HFFc6 (cell line): ENCODE measurements around the gene SLC23A2. TPM values are rescaled to one million over a fixed set of nuclear protein-coding genes. Genes with fewer than 3 reads are reported as not detected.
A peak's percentile ranks its signal among the peaks of the same experiment; 100 is the strongest.

Experiments
- DNase-seq: peaks from one replicate; pipeline ENCODE4 v3.0.0-alpha.2; 2018
- H3K27ac Mint-ChIP-seq: 2 replicates; pipeline ENCODE4 v1.8.0; 2020; ENCODE audit warnings: mild to moderate bottlenecking, mixed read lengths
- H3K27me3 Mint-ChIP-seq: 2 replicates; pipeline ENCODE4 v1.8.0; 2021; ENCODE audit warnings: mild to moderate bottlenecking, moderate library complexity, mixed read lengths; ENCODE audit not compliant: insufficient read depth
- H3K36me3 Mint-ChIP-seq: 2 replicates; pipeline ENCODE4 v1.8.0; 2021; ENCODE audit warnings: low read depth, mixed read lengths
- H3K4me1 Mint-ChIP-seq: 2 replicates; pipeline ENCODE4 v1.8.0; 2020; ENCODE audit warnings: low read depth, mixed read lengths
- H3K4me3 Mint-ChIP-seq: 2 replicates; pipeline ENCODE4 v1.8.0; 2020; ENCODE audit warnings: mild to moderate bottlenecking, moderate library complexity, mixed read lengths
- H3K9me3 Mint-ChIP-seq: 2 replicates; pipeline ENCODE4 v1.8.0; 2020; ENCODE audit warnings: mild to moderate bottlenecking, mixed read lengths
- CTCF ChIP-seq: fragments of 200-600 bp; sonication (generic); IDR thresholded peaks from 2 replicates; pipeline ENCODE4 v1.5.0; 2021; ENCODE audit warnings: antibody characterized with exemption, mild to moderate bottlenecking
- total RNA-seq, 6 experiments: library from RNA; stranded (reverse); fragmentation: NEBNext Ultra II Directional; extraction: Animal tissue kit (Norgen Biotek cat#: 25700); gene quantifications; 2 replicates in 1 of 6; 3 replicates in 5 of 6; pipeline ENCODE4 v1.2.3, GENCODE V29; 2021

Gene SLC23A2
- total RNA-seq, 6 experiments from 2014 or later = 12.5 to 17.2 (median 15.7) TPM

DNA sequence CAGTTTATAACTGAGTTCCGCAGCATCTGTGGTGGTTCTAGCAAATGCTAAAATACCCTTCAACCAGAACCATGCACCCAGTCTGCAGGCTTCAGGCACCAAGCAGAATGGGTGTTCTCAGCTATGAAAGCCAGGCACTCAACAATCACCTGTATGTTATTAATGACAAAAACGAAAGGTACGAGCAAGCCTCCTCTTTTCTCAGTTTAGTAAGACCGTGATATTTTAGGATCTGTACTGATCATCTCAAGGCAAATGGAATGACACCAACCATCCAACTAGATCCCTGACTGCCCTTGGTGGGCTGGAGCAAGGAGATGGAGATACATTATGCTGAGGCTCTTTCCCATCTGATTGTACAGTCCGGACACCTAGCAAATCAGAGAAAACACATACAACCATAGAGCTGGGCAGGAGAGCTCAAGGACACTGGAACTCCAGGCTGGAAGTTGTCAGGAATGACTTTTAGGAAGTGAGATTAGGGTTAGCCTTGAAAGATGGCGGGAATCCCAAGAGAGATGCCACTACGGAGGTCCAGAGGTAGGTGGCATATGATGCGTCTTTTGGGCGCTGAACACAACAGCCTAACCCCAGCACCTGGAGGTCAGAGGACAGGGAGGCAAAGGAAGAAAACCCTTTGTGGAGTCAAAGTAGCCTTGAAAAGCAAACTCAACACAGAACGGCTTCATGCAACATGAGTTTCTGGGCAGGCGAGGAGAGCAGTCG, 33.4 kb downstream of the SLC23A2 start:
- no peaks in the 10 kb centered on the region for H3K9me3 Mint-ChIP-seq
- no peak overlapping the region for H3K4me3 Mint-ChIP-seq
- no peak for DNase-seq
- peaks cover 10% of the 10 kb centered on the region for H3K36me3 Mint-ChIP-seq
- H3K4me1 Mint-ChIP-seq = peaks cover 5% of the 10 kb centered on the region
- no peak overlapping the region for H3K27ac Mint-ChIP-seq
- no peak for TF ChIP-seq CTCF
- no peaks in the 10 kb centered on the region; the same call in 1 of the 2 replicates for H3K27me3 Mint-ChIP-seq

DNA sequence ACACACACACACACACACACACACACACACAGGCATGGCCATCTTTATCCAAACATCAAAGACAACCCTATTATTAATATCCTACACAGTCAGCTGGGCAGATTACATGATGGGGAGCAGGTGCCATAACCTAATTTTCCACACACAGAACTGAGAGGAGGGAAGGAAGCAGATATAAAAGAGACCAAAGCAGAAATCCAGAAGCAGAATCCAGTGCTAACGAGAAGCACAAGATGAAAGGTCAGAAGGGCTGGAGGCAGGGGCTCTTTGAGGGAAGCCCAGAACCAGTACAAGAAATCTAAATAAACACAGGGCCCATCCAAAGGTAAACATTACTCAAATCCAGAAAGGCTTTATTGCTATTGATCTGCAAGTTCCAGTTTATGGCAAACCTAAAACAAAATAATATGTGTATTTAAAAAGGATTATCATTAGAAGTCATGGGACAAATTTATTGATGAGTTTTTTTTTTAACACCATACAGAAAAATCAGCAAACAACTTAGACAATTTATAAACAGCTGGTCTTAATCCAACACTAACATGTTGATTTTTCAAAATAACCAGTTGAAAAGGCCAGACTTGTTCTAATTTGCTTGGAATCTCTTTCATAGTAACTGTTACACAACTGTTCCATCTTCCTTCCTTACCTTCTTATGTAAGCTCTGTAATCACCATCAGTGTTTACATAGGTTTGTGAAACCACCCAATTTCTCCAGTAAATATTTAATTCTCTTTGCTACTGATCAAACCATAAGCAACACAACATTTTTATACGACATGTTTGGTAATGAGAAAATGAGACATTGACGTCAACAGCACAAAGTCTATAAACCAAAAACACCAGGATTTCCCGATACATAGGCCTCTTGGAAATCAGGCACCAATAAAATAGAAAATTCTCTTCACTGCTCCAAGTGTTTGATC, 34.2 kb downstream of the SLC23A2 start:
- Mint-ChIP-seq H3K27ac (no peak overlapping the region), H3K36me3 (peaks cover 13% of the 10 kb centered on the region), H3K4me3 (no peak overlapping the region), H3K9me3 (no peaks in the 10 kb centered on the region), H3K4me1 (peaks cover 4% of the 10 kb centered on the region), H3K27me3 (no peaks in the 10 kb centered on the region; the same call in 1 of the 2 replicates)
- no peak for TF ChIP-seq CTCF
- DNase-seq = no peak

DNA sequence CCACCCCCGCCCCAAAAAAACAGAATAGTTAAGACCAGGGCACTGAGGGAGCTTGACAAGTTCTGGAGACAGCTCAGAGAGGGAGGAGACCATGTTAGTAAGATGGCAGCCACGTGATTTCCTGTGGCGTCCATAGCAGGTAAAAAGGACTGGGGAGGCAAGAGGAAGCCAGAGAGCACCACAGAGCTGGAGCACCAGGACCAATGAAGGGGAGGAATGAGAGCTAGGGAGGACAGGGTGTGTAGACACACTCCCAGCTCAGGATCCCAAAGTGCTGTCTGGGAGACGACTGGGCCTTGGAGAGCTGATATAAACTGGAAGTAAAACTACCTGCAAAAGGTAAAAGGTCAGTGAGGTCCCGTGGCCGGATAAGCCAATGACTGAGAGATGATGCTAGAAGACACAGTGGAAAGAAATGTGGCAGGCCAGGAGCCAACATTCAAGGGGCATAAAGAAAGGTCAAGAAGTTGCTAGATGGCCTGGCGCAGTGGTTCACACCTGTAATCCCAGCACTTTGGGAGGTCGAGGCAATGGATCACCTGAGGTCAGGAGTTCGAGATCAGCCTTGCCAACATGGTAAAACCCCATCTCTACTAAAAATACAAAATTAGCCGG, 39.0 kb downstream of the SLC23A2 start:
- H3K27me3 Mint-ChIP-seq = no peaks in the 10 kb centered on the region
- H3K36me3 Mint-ChIP-seq = 0 out of 2 replicates have a peak, but pooled peaks cover 5% of the 10 kb centered on the region
- H3K9me3 Mint-ChIP-seq = no peaks in the 10 kb centered on the region
- DNase-seq = no peak
- H3K4me3 Mint-ChIP-seq = no peak overlapping the region
- H3K4me1 Mint-ChIP-seq = peaks cover 31% of the 10 kb centered on the region
- TF ChIP-seq CTCF = no peak
- no peak overlapping the region for H3K27ac Mint-ChIP-seq

DNA sequence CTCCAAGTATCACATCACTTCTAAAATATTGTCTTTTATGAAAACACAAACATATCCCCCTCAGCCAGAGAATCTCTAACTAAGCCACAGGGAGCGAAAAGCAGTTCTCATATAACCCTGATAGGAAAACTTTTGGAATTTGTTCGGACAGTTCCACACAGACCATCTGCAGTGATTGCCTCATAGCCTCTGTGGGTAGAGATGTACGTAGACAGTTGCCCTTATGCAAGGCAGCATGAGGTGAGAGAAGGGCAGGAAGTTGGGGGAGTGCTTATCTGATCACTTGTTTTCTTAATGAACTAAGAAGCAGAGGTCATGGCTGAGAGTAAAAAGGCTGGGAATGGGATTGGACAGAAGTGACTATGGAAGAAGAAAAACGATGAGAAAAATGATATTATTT, 39.6 kb downstream of the SLC23A2 start:
- Mint-ChIP-seq H3K4me1 (peaks cover 31% of the 10 kb centered on the region), H3K4me3 (no peak overlapping the region), H3K27ac (peak overlapping the region; percentile 31; the same call in 1 of the 2 replicates), H3K9me3 (no peaks in the 10 kb centered on the region), H3K27me3 (no peaks in the 10 kb centered on the region), H3K36me3 (0 out of 2 replicates have a peak, but pooled peaks cover 5% of the 10 kb centered on the region)
- no peak for DNase-seq
- no peak for TF ChIP-seq CTCF

GRCh38 chr20:4959592-4959991, 41.7 kb downstream of the SLC23A2 start:
- H3K4me1 Mint-ChIP-seq = peaks cover 37% of the 10 kb centered on the region
- no peak for TF ChIP-seq CTCF
- no peaks in the 10 kb centered on the region for H3K9me3 Mint-ChIP-seq
- no peak overlapping the region for H3K4me3 Mint-ChIP-seq
- peak overlapping the region; percentile 31; the same call in 1 of the 2 replicates for H3K27ac Mint-ChIP-seq
- H3K36me3 Mint-ChIP-seq = 0 out of 2 replicates have a peak, but pooled peaks cover 5% of the 10 kb centered on the region
- no peaks in the 10 kb centered on the region for H3K27me3 Mint-ChIP-seq
- no peak for DNase-seq
